ENCODE measurements around the gene MSI2. TPM values are rescaled to one million over a fixed set of nuclear protein-coding genes. Genes with fewer than 3 reads are reported as not detected.

Gene MSI2
- 100 to 1,000 TPM in 1 of 4 donors, 10 to 100 TPM in 3; 60.7 to 101 (median 70.9) TPM for total RNA-seq

- Histone ChIP-seq H3K36me3 (no peaks in the 10 kb centered on the region), H3K27me3 (no peaks in the 10 kb centered on the region), H3K4me1 (peaks cover 22 to 24% of the 10 kb centered on the region in 2 donors), H3K27ac (peak within 1 kb of the TSS; percentile 82 to 99 (median 95)), H3K4me3 (replicated peaks in 1 of 3) (peak within 1 kb of the TSS; percentile 47 to 94 (median 66)), H3K9me3 (no peaks in the 10 kb centered on the region)
- intact Hi-C loops (cut with DNase I): no loop called here
- 0 to 1% methylated on average over 17 to 33 of the region's 88 CpGs for WGBS, 2 donors
- peak; percentile 44 to 62 for TF ChIP-seq POLR2A (IDR thresholded peaks at IDR 0.05)
- TF ChIP-seq CTCF (IDR thresholded peaks at IDR 0.05): no peak
- peak; percentile 94 to 95 for DNase-seq
These were observed at the start of gene MSI2 for GRCh38 chr17:57255776-57256681. Gene MSI2 (plus strand): TSS chr17:57256523. CDS start chr17:57256743, 220 bp downstream.

GRCh38 chr17:57206928-57207327 lies 49.4 kb upstream of the MSI2 start:
- 93 to 100% methylated on average over 1 of the region's 1 CpG for WGBS, 2 donors

GRCh38 chr17:57207396-57207795 lies 48.9 kb upstream of the MSI2 start:
- TF ChIP-seq CTCF (IDR thresholded peaks at IDR 0.05): no peak
- TF ChIP-seq POLR2A (IDR thresholded peaks at IDR 0.05): no peak
- no peaks in the 10 kb centered on the region for H3K27me3 ChIP-seq
- no peaks in the 10 kb centered on the region for H3K4me1 ChIP-seq
- DNase-seq: no peak
- intact Hi-C loops (cut with DNase I): no loop called here
- 84 to 85% methylated on average over 2 of the region's 2 CpGs for WGBS, 2 donors
- H3K27ac ChIP-seq: no peak overlapping the region
- no peaks in the 10 kb centered on the region for H3K9me3 ChIP-seq
- no peak overlapping the region for H3K4me3 ChIP-seq (replicated peaks in 1 of 3)
- H3K36me3 ChIP-seq: no peaks in the 10 kb centered on the region

More at GRCh38 chr17:57206928-57207327, 49.4 kb upstream of the MSI2 start:
- H3K4me1 ChIP-seq: no peaks in the 10 kb centered on the region
- intact Hi-C loops (cut with DNase I): no loop called here
- no peak for TF ChIP-seq POLR2A (IDR thresholded peaks at IDR 0.05)
- no peak for TF ChIP-seq CTCF (IDR thresholded peaks at IDR 0.05)
- H3K36me3 ChIP-seq: no peaks in the 10 kb centered on the region
- H3K4me3 ChIP-seq (replicated peaks in 1 of 3): no peak overlapping the region
- no peak for DNase-seq
- no peaks in the 10 kb centered on the region for H3K9me3 ChIP-seq
- H3K27ac ChIP-seq: no peak overlapping the region
- no peaks in the 10 kb centered on the region for H3K27me3 ChIP-seq

- TF ChIP-seq POLR2A (IDR thresholded peaks at IDR 0.05) (no peak), CTCF (IDR thresholded peaks at IDR 0.05) (no peak)
- H3K36me3 ChIP-seq: no peaks in the 10 kb centered on the region
- no peak overlapping the region for H3K27ac ChIP-seq
- H3K4me3 ChIP-seq (replicated peaks in 1 of 3): no peak overlapping the region
- intact Hi-C loops (cut with DNase I): no loop called here
- H3K27me3 ChIP-seq: no peaks in the 10 kb centered on the region
- no peaks in the 10 kb centered on the region for H3K4me1 ChIP-seq
- DNase-seq: no peak
- H3K9me3 ChIP-seq: no peaks in the 10 kb centered on the region
These were observed 46.1 kb upstream of the MSI2 start for GRCh38 chr17:57210224-57210553.

- intact Hi-C loops (cut with DNase I): no loop called here
- Histone ChIP-seq H3K4me3 (replicated peaks in 1 of 3) (no peak overlapping the region), H3K27me3 (no peaks in the 10 kb centered on the region), H3K27ac (no peak overlapping the region), H3K4me1 (no peaks in the 10 kb centered on the region), H3K36me3 (no peaks in the 10 kb centered on the region), H3K9me3 (no peaks in the 10 kb centered on the region)
- DNase-seq: no peak
- WGBS, 2 donors: 76 to 79% methylated on average over 3 of the region's 3 CpGs
- TF ChIP-seq CTCF (IDR thresholded peaks at IDR 0.05) (no peak), POLR2A (IDR thresholded peaks at IDR 0.05) (no peak)
These were observed 45.3 kb upstream of the MSI2 start for GRCh38 chr17:57210972-57211411.

Measured in thyroid gland (tissue), 4 donors.